GM10248 (cell line): Measurements from ENCODE around the gene CD4.

ENCODE experiments used
- CTCF ChIA-PET: fragments of 300-600 bp; sonication (Branson Sonifier 250); formaldehyde crosslinking; extraction: SDS; loops from one replicate; lab custom pipeline; 2021; ENCODE audit warnings: antibody characterized with exemption; lab: Yijun Ruan, JAX
- POLR2A ChIA-PET: fragments of 350-650 bp; sonication (Branson Sonifier 250); formaldehyde crosslinking; extraction: SDS; loops from one replicate; lab custom pipeline; 2020; ENCODE audit warnings: antibody characterized with exemption; lab: Yijun Ruan, JAX
- DNase-seq: peaks from one replicate; pipeline ENCODE4 v3.0.0; 2012; ENCODE audit errors: extremely low spot score
- TF ChIP-seq, protein P1 (sequence below): IDR thresholded peaks from 2 replicates; pipeline ENCODE4 v1.5.1; 2012; ENCODE audit warnings: mild to moderate bottlenecking, low read depth; ENCODE audit errors: extremely low read depth, missing control alignments, control extremely low read depth

Gene CD4

DNA sequence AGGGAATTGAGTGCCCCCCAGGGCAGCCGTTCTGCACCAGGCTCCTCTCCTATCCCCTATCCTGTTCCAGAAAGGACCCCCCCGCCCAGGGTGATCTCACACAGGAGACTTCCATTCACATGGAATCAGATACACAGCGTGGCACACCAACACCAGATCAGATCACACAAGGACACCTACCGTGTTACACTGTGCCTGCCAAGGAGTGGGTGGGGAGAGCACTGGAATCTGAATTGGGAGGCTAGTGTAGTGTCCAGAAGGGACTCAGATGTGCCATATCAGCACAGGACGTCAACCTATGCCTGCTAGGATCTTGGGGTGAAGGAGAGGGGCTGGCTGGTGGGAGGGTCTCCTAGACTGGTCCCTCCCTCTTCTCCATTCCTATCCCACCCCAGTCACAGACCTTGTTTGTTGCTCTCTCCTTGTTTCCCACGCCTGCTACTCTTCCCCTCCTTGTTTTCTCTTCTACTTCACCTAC, 20.9 kb upstream of the CD4 start:
- TF ChIP-seq, protein P1, sequence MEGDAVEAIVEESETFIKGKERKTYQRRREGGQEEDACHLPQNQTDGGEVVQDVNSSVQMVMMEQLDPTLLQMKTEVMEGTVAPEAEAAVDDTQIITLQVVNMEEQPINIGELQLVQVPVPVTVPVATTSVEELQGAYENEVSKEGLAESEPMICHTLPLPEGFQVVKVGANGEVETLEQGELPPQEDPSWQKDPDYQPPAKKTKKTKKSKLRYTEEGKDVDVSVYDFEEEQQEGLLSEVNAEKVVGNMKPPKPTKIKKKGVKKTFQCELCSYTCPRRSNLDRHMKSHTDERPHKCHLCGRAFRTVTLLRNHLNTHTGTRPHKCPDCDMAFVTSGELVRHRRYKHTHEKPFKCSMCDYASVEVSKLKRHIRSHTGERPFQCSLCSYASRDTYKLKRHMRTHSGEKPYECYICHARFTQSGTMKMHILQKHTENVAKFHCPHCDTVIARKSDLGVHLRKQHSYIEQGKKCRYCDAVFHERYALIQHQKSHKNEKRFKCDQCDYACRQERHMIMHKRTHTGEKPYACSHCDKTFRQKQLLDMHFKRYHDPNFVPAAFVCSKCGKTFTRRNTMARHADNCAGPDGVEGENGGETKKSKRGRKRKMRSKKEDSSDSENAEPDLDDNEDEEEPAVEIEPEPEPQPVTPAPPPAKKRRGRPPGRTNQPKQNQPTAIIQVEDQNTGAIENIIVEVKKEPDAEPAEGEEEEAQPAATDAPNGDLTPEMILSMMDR = no peak
- DNase-seq = no peak
- POLR2A ChIA-PET = interaction anchor here (0.6 to 0.8 kb wide), 2 partner anchors 16 to 172 kb away, joined by 3 read pairs; partner anchors contain the start of gene MLF2
- CTCF ChIA-PET = interaction anchor here (1.6 to 8.0 kb wide), 4 partner anchors 8 to 104 kb away, joined by 5 to 117 read pairs (median 44); partner anchors contain the start of genes MLF2 and SPSB2

DNA sequence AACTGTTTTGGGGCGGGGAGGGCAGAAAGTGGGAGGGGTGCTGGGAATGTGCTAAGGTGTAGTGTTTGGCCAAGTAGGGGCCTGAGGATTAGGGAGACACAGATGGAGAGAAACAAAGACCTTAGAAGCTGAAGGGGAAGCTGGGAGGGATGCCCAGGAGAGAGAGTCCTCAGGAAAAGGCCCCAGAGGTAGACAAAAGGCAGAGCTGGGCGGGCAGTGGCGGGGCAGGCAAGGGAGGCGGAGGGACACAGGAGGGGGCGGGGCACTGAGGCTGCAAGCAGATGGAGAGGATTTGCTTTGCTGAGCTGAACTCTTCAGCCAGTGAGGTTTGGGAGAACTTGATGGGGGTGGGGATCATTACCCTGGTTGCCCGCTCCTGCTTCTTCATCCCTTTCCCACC, 20.3 kb upstream of the CD4 start:
- ChIA-PET CTCF (interaction anchor here (2.6 to 8.0 kb wide), 3 partner anchors 9 to 15 kb away, joined by 7 to 117 read pairs (median 33); partner anchors contain the start of gene MLF2), POLR2A (interaction anchor here (0.6 to 0.8 kb wide), 2 partner anchors 16 to 172 kb away, joined by 3 read pairs; partner anchors contain the start of gene MLF2)
- TF ChIP-seq, protein P1 = no peak
- no peak for DNase-seq

- TF ChIP-seq, protein P1 = no peak
- ChIA-PET CTCF (interaction anchor here (2.6 to 8.0 kb wide), 3 partner anchors 9 to 16 kb away, joined by 7 to 117 read pairs (median 33); partner anchors contain the start of gene MLF2), POLR2A (no interaction called here)
- DNase-seq = no peak
Observed at GRCh38 chr12:6769666-6770065, 19.7 kb upstream of the CD4 start.

DNA sequence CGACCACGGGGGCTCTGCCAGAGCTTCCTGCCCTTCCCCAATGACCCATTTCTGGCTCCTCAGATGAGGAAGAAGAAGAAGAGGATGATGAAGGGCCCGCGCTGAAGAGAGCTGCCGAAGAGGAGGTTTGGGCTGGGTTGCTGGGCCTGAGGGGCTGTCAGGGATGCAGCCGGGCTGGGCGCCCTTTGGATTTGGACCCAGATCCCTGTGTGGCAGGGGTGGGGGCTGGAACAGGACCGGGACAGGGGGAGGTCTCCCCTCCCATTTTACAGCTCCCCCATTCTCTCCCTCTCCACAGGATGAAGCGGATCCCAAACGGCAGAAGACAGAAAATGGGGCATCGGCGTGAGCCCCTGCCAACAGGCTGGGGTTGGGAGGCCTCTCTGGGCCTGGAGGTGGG, 19.2 kb upstream of the CD4 start:
- ChIA-PET CTCF (interaction anchor here (2.6 to 8.0 kb wide), 3 partner anchors 9 to 17 kb away, joined by 7 to 117 read pairs (median 33); partner anchors contain the start of gene MLF2), POLR2A (no interaction called here)
- DNase-seq = no peak
- TF ChIP-seq, protein P1 = no peak

GRCh38 chr12:6770600-6770999, 18.7 kb upstream of the CD4 start:
- ChIA-PET CTCF (interaction anchor here (1.0 to 8.0 kb wide), 7 partner anchors 8 to 62 kb away, joined by 3 to 117 read pairs (median 5); partner anchors contain the start of gene MLF2), POLR2A (no interaction called here)
- no peak for DNase-seq
- TF ChIP-seq, protein P1 = no peak

- TF ChIP-seq, protein P1 = no peak
- no peak for DNase-seq
- ChIA-PET POLR2A (interaction anchor here (0.6 to 1.4 kb wide), 2 partner anchors 82 to 96 kb away, joined by 6 to 10 read pairs; partner anchors contain the start of genes TPI1 and ZNF384), CTCF (interaction anchor here (1.0 to 8.0 kb wide), 8 partner anchors 8 to 62 kb away, joined by 3 to 117 read pairs (median 4); partner anchors contain the start of gene MLF2)
Observed at GRCh38 chr12:6771091-6771495, 18.2 kb upstream of the CD4 start.
